ENCODE data around the gene EFCAB14.
"Not testable (repeated sequence)": the region's sequence is repeated elsewhere in the genome, so short reads cannot be mapped to it uniquely, and the experiment has no call there.

Gene EFCAB14

DNA sequence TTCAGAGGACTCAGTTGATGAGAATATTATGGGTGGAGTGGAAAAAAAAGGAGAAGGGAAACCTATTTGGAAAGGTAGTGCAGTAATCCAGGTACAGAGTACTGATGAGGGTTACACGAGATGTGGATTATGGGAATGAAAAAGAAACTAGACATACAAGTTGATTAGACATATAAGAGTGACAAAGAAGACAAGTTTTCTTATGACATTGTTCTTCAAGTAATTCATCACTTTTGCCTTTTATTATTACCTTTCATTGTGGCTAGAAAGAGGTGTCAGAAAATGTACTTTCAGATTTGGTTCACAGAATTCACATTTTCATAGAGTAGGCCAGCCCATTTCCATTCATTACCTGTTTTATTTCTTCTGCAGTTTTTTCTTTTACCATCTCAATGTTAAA lies 61.1 kb downstream of the EFCAB14 start:
- no peak for DNase-seq (ENCODE audit: low spot score)

DNA sequence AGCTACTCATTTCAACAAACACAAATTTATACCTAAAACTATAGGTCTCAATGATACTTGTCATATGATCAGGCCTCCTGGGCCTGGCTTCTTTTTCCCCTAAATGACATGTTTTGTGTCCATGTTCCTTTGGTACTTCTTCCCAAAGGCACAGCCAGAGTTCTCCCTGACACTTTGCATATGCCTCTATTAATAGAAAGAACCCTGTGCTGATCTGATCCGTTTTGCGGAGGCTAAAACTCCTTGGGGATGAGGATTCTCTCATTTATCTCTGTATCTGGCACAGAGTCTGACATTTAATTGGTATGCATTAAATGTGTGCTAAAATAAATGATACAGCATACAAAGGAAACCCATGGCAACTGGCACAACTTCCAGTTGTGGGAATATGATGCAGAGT lies 62.3 kb downstream of the EFCAB14 start:
- no peak for TF ChIP-seq CTCF (IDR thresholded peaks at IDR 0.05; ENCODE audit: extremely low read depth, missing control alignments)
- DNase-seq (ENCODE audit: low spot score): no peak

More for the DNA sequence above, 61.1 kb downstream of the EFCAB14 start:
- no peak for TF ChIP-seq CTCF (IDR thresholded peaks at IDR 0.05; ENCODE audit: extremely low read depth, missing control alignments)

GRCh38 chr1:46655848-46656247 lies 63.1 kb downstream of the EFCAB14 start:
- DNase-seq (ENCODE audit: low spot score): no peak
- no peak for TF ChIP-seq CTCF (IDR thresholded peaks at IDR 0.05; ENCODE audit: extremely low read depth, missing control alignments)

- not testable (repeated sequence) for DNase-seq (ENCODE audit: low spot score)
Observed at GRCh38 chr1:46654698-46655097, 64.2 kb downstream of the EFCAB14 start.

DNA sequence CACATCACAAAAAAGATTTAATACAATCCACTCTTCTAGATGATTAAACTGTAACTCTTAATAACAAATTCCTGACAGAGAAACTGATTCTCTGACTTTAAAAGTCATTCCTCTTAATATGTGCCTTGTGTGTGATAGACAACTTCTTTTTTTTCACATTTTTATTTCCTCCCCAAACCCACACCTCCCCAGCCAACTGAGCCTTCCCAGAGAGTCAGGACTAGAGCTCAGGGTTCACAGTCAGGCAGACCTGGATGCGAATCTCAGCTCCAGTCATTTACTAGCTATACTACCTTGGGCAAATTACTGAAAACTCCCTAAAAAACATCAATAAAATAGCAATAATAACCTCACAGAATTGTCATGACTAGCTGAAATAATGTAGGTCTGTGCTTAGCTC lies 64.9 kb downstream of the EFCAB14 start:
- no peak for DNase-seq (ENCODE audit: low spot score)
- TF ChIP-seq CTCF (IDR thresholded peaks at IDR 0.05; ENCODE audit: extremely low read depth, missing control alignments): no peak

- no peak for DNase-seq (ENCODE audit: low spot score)
- no peak for TF ChIP-seq CTCF (IDR thresholded peaks at IDR 0.05; ENCODE audit: extremely low read depth, missing control alignments)
Observed at GRCh38 chr1:46653405-46653958, 65.4 kb downstream of the EFCAB14 start.

DNA sequence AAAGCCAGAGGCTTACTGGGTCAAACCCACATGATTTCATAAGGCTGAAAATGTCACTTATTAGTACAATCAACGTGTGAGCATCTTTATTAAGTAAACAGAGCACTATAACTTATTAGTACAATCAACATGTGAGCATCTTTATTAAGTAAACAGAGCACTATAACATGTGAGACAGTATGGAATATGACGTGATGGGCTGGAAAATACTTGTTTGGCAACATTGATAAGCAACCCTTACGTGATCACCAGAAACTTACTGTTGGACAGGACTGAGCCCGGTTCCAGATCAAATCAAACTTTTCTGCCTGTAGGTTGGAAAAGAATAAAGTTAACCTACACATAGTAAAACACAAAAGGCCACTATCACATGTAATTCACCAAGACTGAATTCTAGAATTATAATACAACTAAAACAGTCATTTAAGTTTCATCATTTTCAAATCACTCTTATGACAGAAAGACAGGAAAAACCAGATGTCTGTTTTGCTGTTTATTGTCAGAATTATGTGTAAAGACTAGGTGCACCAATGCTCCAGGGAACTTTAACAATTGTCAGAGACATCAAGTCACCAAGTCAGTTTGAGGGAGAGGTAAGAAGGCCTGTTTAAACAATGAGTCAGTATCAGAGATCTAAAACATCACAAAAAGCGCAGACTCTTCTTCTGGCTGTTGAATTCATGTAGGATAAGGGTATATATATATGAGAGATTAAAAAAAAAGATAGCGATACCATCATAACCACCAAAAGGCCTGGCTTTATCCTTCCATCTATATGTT lies 66.4 kb downstream of the EFCAB14 start:
- no peak for DNase-seq (ENCODE audit: low spot score)
- no peak for TF ChIP-seq CTCF (IDR thresholded peaks at IDR 0.05; ENCODE audit: extremely low read depth, missing control alignments)

GRCh38 chr1:46651152-46651551 lies 67.8 kb downstream of the EFCAB14 start:
- not testable (repeated sequence) for DNase-seq (ENCODE audit: low spot score)

All from GM20000 (cell line).